GM18907 (cell line): ENCODE data around the gene ANK3.

Source experiments
- ATAC-seq: cut with Tn5 transposase; IDR thresholded peaks from one replicate; pipeline ENCODE4 v1.9.1; 2021; ENCODE audit warnings: mild to moderate bottlenecking, moderate library complexity; ENCODE audit not compliant: unreplicated experiment

Gene ANK3

GRCh38 chr10:60380781-60381180 is 8.9 kb downstream of the ANK3 start:
- ATAC-seq = no peak

DNA sequence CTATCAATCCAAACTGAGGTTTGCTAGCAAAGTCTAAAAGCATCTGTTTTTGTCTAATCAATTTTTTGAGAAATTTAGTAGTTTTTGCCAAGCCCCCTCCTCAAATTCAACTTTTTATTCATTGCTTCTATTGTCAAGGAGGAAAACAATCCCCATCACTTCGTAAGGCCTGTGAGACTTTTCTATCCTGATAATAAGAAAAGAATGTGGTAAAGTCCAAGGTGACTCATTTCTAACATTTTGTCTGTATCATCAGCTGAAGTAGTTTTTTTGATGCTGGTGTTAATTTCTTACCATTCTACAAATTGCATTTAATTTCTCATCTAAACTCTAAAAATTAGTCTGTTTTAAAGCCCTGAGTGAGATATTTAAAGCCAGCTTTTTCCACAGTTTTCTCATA is 11.7 kb downstream of the ANK3 start:
- ATAC-seq = no peak

DNA sequence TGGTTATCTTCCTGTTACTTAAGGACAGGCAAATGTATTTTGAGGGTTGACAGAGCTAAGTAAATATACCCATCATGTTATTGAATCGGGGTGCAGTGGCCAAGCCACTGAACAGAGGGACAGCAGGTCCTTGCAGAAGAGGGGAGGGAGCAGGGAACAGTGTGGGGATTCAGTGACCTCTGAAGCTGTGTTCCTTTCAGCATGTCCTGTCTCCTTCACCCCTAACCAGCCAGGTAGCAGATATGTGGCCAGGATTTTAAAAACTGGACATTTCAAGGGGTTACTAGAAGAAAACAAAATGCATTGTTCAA is 12.7 kb downstream of the ANK3 start:
- no peak for ATAC-seq

DNA sequence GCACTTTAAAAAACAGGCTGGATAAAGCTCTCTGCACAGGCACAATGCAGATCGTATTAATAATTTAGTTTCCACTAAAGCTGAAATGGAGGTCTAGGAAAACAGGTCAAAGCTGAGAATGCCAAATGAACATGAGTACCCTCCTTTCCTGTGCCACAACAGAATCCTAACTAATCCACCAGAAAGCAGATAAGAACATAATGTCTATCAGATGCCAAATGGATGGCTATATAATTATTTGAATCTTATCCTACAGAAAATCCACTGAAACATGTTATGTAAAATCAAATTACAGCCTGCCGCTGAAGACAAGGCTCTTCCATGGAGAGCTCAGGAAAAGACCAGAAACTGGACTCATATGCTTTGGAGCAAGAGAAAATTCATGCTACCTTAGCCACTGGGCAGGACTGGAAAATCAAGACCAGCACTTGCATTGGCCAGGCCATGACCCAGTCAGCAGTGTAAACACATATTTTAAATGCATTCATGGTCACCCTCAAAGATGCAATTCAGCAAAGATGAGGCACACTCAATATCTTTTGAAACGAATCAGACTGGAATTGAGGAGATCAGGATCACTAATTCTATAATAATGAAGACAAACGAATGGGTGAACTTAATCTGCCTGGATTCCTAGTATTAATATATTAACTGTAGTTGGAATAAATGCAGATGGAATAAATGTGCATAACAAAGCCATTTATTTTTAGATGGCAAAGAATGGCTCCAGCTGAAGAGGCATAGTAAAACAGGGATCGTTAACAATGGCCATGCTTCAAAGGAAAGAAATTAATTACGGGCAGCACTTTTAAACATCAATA is 13.2 kb downstream of the ANK3 start:
- no peak for ATAC-seq

GRCh38 chr10:60375293-60376004 is 14.2 kb downstream of the ANK3 start:
- ATAC-seq = no peak

DNA sequence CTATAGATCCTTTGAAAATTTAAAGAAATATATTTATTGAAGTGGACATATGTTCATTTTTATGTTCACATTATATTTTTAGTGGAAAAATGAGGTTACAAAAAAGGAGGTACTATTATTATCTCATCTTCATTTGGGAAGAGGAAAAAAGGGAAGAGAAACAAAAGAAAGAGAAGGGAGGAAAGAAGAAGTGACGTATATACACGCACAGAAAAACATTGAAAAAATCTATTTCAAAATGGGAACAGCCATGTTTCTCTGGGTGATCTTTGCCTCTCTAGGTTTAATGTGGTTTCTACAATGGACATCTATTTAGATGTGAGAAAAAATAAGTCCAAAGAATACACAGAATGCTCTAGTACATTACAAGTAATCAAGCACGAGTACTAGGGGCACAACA is 14.8 kb downstream of the ANK3 start:
- ATAC-seq = no peak

GRCh38 chr10:60372436-60372835 is 17.2 kb downstream of the ANK3 start:
- no peak for ATAC-seq

DNA sequence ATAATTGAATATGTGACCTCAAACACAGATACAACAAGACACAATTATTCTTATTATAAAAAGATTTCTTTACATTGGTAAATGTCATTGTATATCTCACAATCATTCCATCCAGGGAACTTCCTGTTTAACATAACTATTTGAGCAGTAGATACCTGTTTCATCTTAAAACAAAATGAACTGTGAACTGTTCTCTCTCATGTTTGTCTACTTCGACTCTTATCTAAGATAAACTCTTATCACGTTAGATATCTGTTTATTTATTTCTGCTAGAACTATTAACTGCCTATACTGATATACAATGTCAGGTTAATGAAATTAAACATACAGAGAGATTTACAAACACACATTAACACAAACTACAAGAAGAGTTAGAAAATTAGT is 20.1 kb downstream of the ANK3 start:
- no peak for ATAC-seq

DNA sequence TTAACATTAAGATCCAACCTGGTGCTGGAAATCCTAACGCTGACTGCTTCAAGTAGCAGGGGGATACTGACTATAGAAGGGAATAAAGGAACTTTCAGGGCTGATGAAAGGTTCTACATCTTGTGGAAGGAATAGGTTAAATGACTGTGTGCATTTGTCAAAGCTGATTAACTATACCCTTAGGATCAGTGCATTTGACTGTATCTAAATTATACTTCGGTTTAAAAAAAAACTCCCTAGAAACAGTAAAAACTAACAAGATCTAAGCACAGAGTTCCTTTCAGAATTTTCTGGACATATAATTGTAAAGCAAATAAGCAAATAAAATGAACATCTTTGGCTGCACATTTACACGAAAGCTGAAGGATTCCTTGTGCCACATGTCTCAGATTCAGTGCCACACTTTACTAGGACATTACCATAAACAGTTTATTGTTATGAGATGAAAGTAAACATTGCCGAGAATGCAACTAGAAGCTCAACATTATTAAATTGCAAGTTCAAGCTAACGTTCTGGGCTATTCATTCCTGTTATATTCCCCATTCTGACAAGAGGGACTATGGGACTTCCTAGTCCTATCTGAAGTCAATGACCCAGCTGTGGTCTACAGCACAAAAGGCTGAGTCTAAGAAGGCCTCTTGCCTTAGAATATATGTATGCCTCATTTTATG is 20.7 kb downstream of the ANK3 start:
- no peak for ATAC-seq

- ATAC-seq = no peak
Observed at GRCh38 chr10:60367901-60368300, 21.8 kb downstream of the ANK3 start.

- no peak for ATAC-seq
Observed at GRCh38 chr10:60367431-60367830, 22.2 kb downstream of the ANK3 start.

- ATAC-seq = no peak
Observed at GRCh38 chr10:60367024-60367423, 22.7 kb downstream of the ANK3 start.

GRCh38 chr10:60363187-60363586 is 26.5 kb downstream of the ANK3 start:
- no peak for ATAC-seq

GRCh38 chr10:60362461-60362860 is 27.2 kb downstream of the ANK3 start:
- no peak for ATAC-seq

- no peak for ATAC-seq
Observed at GRCh38 chr10:60359066-60359465, 30.6 kb downstream of the ANK3 start.

DNA sequence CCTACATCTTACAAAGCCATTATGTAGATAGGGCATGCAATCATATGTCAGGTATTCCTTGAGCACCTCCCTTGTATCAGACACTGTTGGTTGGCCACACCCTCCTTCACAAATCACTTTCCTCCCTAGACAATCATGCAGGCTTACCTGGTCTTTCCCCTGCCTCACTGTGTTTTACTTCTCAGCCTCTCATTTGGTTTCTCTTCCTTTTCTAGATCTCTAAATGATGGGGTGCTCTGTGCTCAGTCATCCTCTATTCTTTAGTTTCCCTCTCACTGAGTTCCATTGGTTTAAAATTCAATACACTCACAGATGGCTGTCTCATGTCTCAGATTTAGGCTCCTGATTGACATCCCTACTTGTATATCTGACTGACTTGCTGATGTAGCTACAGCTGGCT is 31.4 kb downstream of the ANK3 start:
- peak; percentile 91 for ATAC-seq

DNA sequence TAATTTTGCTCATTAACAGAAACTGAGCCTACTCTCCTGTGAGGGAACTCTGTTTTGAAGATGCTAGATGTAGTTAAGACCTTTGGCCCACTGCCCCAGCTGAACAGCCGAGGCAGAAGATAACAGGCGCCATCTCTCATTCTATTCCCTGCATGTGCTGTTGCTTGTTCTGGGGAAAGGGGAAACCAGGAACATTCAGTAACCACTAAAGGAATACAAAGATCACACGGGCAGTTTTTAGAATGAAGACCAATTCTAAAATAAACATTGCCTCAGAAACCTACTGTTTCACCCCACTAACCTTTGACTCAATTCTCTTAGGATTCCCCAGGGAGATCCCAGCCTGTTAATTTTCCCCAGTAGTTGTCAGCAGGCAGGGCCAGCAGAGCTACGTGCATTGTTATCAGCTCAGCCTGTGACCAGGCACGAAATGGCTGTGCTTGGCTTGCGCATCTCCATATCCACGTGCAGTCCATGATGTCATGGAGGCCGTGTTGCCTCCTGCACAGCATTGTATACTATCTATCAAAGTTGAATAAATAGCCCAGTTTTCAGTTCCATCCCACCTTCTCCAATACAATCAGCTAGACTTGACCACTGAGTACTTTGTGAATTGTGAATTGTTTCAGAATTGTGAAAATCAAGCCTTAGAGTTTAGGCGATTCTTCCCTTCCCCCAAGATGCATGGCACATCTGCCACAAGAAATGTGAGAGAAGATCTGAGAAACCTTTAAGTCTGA is 36.0 kb downstream of the ANK3 start:
- no peak for ATAC-seq

DNA sequence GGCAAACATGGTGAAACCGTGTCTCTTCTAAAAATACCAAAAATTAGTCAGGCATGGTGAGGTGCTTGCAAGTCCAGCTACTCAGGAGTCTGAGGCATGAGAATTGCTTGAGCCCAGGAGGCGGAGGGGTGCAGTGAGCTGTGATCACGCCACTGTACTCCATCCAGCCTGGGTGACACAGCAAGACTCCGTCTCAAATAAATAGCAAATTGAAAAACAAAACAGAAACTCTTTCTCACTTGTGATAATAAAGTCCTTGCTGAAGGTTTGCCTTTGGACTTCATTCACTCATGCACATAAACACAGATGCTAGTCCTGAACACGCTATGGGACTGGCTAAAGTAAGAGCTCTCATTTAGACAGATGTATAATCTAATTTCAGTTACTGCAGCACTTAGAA is 37.6 kb downstream of the ANK3 start:
- peak; percentile 63 for ATAC-seq

GRCh38 chr10:60351191-60351853 is 38.4 kb downstream of the ANK3 start:
- peak; percentile 71 for ATAC-seq

DNA sequence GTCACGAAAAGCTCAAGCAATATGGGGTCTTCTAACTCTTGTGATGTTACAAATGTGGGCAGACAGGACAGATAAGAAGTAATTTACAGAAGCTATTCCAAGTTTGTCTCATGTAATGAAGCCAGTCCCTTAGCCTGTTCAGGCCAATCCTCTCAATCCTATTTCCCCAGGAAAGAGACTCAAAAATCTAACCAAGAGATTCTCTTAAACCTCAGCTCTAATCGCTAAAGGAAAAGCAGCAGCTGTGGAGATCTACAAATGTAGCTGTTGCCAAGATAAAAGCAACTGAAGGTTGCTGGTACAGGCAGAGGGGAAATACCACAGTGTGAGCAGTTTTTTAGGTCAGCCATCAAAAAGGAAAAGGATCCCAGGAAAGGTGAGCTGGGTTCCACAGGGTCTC is 39.3 kb downstream of the ANK3 start:
- no peak for ATAC-seq

DNA sequence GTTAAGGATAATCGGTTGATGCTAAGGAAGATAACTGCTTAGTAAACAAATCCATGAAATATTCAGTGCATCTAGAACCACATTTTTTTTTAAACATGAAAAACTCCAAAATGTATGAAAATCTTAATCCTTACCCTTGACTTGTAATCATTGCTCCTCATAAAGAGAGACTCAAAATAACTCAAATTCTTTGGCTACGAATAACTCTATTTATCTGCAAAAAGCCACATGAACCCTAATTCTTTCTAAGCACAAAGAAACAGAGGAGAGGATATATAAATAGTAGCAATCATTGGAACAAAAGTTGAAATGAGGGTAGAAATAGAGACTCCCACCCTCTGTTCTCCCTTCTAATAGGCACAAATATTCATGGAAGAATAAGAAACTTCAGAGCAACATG is 40.2 kb downstream of the ANK3 start:
- ATAC-seq = no peak
